ENCODE results near the gene ROGDI.
A peak's percentile ranks its signal among the peaks of the same experiment; 100 is the strongest.
"Not testable (repeated sequence)": the region's sequence is repeated elsewhere in the genome, so short reads cannot be mapped to it uniquely, and the experiment has no call there.

The ROGDI gene

DNA sequence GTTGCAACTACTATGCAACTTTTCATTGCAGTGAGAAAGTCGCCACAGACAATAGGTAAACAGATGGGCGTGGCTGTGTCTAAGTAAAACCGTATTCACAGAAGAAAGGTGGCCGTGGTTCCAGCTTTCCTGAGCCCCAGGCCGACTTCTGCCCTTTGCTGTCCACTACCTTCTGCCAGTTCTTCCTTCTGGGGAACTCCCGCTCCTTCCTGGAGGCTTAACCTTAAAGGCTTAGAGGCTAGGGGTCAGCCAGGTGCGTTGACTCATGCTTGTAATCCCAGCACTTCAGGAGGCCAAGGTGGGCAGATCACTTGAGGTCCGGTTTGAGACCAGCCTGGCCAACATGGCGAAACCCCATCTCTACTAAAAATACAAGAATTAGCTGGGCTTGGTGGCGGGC lies 12.2 kb downstream of the ROGDI start:
- DNase-seq (ENCODE audit: low read depth) = no peak

DNA sequence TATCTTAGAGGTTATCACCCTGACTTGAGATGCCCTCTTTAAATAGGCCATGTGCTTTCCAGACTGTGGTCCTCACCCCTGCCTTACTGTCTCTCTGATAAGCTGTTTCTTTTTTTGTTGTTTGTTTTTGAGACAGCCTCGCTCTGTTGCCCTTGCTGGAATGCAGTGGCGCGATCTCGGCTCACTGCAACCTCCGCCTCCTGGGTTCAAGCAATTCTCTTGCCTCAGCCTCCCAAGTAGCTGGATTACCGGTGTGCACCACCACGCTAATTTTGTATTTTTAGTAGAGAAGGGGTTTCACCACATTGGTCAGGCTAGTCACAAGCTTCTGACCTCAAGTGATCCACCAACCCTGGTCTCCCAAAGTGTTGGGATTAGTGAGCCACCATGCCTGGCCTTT lies 13.5 kb downstream of the ROGDI start:
- no peak for DNase-seq (ENCODE audit: low read depth)

DNA sequence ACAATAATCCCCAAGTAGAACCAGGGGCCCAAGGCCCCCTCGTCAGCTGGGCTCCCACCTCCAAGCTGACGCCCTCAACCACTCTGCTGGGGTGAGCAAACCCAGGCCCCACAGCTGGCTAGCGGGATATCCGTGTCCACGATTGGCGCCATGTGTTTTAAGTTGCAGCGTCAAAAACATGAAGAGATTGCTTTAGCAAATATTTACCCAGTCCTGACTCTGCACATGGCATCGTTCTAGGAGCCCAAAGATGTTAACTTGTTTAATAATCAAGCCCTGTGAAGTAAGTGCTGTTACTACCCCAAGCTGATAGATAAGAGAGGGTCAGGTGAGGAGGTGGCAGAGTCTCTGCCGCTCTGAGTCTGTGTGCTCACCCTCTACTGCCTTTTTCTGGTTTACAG lies 13.9 kb downstream of the ROGDI start:
- no peak for DNase-seq (ENCODE audit: low read depth)

DNA sequence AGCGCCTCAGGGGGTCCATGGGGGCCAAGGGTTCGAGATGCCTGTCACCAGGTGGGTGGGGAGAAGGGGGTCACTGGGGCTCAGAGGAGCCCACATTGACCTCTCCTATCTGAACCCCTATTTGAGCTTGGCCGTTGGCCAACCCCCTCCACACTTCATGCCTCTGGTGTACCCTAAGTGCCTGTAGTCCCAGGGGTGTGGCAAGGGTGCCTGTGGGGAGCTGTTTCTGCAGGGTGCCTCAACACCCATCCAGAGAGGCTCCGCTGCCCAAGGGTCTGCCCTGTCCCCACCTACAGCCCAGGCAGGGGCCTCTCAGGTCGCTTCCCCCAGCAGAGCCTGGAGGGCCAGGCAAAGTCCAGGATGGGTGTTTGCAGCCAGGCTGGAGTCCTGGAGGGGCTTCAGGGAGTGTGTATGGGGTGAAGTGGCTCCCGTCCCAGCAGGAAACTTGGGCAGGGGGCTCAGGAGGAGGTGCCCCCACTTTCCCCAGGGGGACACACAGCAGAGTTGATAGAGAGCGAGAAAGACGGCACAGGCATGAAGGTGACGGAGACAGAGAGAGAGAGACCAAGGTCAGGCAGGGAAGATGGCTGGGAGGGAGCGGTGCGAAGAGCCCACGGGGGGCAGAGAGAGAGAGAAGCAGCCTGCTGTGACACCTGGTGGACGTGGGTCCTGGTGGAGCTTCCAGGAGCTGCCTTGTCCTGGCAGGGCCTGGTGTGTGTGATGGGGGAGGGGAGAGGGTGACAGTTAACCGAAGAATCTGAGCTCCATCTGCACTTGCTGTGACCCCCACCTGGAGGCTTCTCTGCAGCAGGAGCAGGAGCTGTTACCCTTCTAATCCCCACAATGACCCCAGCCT lies 14.6 kb downstream of the ROGDI start, which contains the start of gene SEPTIN12:
SEPTIN12 (minus strand) TSS at position 719 of the 856 bp plus-strand sequence; CDS start at position 19, 700 bp downstream.
- no peak for DNase-seq (ENCODE audit: low read depth)

DNA sequence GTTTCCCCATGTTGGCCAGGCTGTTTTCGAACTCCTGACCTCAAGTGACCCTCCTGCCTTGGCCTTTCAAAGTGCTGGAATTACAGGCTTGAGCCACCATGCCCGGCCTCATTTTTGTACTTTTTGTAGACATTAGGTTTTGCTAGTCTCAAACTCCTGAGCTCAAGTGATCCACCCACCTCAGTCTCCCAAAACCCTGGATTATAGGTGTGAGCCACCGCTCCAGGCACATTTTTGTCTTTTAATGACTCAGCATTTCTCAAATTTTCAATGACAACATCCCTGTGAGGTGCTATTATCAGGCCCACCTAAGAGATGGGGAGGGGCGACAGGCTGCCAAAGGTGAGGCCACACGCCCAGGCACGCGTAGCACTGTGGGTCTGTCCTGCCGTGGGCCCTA lies 15.4 kb downstream of the ROGDI start:
- DNase-seq (ENCODE audit: low read depth) = no peak

DNA sequence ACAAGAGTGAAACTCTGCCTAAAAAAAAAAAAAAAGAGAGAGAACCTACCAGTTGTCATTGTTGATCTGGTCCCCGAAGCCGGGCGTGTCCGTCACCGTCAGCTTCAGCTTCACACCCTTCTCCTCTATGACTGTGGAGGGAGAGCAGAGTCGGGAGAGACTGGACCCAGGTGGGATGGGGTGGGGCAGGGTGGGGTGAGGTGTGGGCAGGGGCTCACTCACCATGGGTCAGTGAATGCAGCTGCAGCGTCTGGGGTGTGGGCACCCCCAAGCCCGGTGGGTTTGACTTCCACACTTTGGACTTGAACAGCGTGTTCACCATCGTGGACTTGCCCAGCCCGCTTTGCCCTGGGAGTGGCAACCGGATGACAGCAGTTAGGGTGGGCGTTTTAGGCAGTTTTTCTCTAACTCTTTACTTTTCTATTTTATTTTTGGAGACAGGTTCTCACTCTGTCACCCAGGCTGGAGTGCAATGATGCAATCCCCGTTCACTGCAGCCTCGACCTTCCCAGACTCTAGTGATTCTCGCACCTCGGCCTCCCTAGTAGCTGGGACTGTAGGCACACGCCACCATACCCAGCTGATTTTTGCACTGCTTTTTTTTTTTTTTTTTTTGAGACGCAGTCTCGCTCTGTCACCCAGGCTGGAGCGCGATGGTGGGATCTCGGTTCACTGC lies 16.5 kb downstream of the ROGDI start:
- DNase-seq (ENCODE audit: low read depth) = no peak

DNA sequence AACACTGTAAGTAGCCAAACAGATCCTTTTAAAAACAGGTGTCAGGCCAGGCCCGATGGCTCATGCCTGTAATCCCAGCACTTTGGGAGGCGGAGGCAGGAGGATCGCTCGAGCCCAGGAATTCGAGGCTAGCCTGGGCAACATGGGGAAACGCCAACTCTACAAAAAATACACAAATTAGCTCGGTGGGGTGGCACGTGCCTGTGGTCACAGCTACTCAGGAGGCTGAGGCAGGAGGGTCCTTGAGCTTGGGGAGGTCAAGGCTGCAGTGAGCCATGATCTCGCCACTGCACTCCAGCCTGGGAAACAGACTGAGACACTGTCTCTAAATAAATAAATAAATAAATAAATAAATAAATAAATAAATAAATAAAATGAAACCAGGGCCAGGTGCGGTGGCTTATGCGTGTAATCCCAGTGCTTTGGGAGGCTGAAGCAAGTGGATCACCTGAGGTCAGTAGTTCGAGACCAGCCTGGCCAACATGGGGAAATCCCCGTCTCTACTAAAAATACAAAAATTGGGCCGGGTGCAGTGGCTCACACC lies 17.9 kb downstream of the ROGDI start:
- DNase-seq (ENCODE audit: low read depth) = not testable (repeated sequence)

DNA sequence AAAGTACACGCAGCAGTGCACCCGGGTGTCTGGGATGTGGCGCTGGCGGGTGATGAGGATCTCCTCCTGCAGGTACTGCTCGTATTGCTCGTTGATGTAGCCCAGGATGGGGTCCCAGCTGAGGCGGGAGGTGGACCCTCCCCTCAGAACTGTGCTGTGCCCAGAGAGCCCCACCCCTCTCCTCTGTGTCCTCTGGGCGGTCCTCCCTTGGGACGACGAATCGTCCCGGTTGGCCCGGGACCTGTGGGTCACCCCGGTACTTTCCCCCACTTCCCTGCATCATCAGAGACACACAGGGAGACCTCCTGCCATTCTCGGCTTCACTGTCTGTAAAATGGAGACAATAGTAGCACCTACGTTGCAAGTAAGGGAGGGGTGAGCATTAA lies 18.5 kb downstream of the ROGDI start:
- DNase-seq (ENCODE audit: low read depth) = no peak

DNA sequence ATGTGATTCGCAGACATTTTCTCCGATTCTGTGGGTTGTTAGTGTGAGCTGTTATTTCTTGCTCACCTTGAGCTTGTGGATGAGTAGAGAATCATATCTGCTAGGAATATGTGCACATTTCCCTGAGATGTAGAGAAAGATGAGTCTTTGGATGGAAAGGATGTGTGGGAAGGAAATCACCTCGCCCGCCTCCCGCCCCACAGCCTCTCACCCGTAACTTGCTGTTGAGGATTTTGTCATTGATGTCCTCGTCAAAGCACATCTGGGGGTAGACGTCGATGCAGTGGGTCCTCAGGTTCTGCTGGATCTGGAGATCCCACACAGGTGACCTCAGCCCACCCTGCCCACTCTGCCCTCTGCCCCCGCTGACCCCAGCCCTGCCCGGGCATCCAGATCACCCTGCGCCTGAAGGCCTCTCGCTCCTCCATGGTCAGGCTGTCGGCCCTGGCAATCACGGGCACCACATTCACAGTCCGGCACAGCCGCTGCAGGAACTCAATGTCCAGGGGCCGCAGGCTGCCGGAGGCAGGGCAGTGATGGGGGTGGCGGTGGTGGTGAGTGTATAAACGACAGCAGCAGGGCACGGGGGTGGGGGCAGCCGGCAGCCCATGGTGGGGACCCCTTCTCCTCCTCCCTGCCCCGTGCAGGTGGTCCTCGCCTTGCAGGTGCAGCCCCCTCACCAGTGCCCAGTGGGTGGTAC lies 19.0 kb downstream of the ROGDI start:
- DNase-seq (ENCODE audit: low read depth) = no peak

DNA sequence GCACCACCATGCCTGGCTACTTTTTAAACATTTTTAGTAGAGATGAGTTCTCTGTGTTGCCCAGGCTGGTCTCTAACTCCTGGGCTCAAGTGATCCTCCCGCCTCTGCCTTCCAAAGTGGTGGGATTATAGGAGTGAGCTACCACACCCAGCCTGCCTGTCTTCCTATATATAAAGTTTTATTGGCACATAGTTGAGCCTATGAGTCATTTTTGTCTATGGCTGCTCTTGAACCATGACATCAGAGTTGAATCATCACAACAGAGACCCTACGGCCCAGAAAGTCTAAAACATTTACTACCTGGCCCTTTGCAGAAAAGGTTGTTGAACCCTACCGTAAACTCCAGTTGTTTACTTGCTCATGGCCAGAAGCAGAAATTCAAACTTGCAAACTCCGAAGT lies 22.2 kb downstream of the ROGDI start:
- DNase-seq (ENCODE audit: low read depth) = no peak

DNA sequence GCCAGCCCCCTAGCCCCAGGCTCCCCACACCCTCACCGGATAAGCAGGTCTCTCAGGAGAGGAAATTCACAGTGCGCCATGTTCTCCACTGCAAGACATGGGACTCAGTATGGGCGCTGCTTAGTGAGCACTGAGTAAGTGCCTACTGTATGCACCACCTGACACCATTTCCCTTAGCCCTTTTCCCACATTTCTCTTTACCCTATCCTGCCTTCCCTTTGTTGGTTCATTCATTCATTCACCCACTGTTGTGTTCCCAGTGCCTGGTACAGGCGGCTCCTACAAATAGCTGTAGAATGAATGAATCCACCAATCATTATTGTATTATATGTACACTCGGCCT lies 24.4 kb downstream of the ROGDI start:
- DNase-seq (ENCODE audit: low read depth) = no peak

DNA sequence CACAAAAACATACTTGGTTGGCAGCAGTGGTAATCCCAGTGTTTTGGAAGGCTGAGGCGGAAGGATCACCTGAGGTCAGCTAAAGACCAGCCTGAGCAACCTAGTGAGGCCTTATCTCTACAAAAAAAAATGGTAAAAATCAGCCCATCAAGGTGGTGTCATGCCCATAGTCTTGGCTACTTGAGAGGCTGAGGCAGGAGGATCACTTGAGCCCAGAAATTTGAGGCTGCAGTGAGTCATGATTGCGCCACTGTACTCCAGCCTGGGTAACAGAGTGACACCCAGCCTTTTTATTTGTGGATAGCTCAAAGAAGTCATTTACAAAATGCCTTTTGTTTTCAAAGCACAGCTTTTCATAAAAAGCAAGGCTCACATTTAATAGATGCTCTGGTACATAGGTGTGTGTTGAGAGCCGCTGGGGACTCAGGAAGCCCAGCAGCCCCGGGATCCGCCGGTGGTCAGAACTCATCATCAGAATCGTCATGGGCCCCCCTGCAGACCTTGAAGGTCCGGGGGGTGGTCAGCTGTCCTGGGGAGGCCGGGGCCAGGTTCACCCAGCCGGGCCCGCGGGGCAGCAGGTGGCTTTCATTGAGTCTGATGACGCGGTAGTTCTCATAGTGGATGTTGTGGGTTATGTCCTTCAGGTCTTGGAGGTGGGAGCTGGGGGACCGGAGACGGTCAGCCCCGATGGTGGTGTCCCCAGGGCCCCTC lies 24.9 kb downstream of the ROGDI start:
- DNase-seq (ENCODE audit: low read depth) = no peak

DNA sequence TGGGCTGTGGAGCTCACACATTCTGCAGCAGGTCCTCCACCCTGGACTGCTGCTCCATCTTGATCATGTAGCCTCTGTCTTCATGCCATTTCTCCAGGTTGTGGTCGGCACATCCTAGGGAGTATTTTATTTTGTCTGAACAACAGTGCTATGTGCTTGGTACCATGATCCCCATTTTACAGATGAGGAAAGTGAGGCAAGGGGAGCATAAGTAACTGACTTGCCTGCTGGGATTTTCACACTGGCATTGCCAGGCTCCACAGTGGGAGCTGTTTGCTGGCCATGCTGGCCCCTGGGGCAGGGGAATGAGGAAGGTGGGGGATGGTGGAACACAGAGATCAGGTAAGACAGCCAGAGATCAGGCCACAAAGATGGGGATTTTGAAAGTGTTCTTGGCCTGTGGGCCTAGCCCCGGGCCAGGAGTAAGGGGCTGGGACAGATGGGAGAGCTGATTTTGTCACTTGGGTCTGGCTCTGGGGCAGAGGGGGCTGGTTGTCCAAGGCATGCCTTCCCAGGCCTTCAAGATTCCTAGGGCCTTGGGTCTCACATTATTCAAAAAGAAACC lies 26.2 kb downstream of the ROGDI start:
- DNase-seq (ENCODE audit: low read depth) = no peak

DNA sequence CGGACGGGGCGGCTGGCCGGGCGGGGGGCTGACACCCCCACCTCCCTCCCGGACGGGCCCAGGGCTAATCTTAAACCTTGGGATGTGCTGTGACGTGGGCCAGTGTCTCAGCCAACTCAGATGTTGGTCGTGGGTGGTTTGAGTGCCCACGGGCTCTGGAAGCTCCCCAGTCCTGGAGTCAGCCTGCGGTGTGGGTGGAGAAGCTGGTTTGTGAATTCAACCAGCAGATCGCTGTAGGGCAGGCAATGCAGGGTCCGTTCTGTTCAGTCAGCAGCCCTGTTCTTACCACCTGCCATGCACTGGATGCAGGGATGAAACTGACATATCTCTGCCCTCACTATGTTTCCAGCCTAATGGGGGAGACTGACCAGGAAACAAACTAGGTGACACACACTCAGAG lies 27.4 kb downstream of the ROGDI start:
- DNase-seq (ENCODE audit: low read depth) = no peak

DNA sequence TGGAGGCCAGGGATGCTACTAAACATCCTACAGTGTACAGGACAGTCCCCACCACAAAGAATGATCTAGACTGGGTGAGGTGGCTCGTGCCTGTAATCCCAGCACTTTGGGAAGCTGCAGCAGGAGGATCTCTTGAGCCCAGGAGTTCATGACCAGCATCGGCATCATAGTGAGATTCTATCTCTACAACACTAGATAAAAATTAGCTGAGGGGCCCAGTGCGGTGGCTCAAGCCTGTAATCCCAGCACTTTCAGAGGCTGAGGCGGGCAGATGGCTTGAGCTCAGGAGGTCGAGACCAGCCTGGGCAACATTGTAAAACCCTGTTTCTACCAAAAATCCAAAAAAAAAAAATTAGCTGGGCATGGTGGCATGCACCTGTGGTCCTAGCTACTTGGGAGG lies 30.1 kb downstream of the ROGDI start:
- DNase-seq (ENCODE audit: low read depth) = no peak

DNA sequence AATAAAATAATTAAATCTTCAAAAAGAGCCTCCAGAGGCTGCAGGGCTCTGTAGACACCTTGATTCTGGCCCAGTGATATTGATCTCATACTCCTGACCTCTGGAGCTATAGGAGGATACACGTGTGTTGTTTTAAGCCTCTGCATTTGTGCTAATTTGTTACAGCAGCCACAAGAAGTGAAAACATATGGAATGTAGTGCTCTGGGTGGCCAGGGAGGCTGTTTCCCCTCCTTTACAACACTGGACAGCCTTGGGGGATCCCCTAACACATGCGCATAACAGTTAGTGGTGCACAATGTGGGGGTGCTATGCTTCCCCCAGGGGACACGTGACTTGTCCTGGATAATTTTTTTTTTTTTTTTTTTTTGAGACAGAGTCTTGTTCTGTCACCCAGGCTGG lies 30.8 kb downstream of the ROGDI start:
- no peak for DNase-seq (ENCODE audit: low read depth)

DNA sequence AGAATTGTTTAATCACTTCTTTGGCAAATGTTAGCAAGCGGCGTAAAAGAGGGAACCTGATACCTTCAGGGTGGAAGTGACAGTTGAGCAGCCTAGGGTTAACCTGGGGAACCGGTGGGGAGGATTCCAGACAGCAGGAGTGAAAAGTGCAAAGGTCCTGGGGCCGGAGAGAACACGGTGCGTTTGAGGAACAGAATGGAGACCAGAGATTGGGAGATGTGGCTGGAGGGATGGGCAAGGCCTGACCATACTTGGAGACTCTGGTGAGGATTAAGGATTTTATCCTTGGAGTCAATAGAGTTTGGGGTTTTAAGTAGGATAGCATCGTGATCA lies 33.2 kb downstream of the ROGDI start:
- no peak for DNase-seq (ENCODE audit: low read depth)

DNA sequence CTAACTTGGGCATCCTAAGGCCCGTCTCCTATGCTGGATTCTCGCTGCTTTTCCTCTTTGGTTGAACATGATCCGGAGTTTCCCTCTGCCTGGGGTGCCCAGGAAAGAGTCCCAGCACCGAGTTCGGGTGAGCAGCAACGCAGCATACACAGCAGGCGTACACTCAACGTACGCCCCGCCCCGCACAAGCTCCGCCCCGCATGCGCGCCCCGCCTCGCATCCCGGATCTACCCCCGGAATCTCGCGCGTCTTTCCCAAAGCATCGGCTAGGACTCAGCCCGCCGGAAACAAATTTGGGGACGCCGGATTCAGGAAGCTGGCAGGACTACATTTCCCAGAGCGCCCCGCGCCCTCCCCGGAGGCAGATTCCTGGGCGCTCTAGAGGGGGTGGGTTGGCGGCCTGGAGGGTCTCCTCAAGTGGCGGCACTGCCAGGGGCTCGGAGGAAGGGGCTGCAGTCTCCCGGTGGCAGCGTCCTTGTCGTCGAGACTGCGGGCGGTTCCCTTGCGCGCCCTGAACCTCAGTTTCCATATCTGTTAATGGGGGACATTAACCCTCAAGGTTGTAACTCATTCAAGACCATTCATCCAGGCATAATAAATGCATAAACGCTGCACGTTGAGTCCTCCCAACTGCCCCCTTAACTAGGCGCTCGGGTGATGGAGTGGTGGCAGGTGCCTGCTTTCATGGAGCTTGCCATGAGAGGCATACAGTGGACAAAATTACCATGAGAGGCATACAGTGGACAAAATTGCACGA lies 33.7 kb downstream of the ROGDI start:
- peak; percentile 66 for DNase-seq (ENCODE audit: low read depth)

DNA sequence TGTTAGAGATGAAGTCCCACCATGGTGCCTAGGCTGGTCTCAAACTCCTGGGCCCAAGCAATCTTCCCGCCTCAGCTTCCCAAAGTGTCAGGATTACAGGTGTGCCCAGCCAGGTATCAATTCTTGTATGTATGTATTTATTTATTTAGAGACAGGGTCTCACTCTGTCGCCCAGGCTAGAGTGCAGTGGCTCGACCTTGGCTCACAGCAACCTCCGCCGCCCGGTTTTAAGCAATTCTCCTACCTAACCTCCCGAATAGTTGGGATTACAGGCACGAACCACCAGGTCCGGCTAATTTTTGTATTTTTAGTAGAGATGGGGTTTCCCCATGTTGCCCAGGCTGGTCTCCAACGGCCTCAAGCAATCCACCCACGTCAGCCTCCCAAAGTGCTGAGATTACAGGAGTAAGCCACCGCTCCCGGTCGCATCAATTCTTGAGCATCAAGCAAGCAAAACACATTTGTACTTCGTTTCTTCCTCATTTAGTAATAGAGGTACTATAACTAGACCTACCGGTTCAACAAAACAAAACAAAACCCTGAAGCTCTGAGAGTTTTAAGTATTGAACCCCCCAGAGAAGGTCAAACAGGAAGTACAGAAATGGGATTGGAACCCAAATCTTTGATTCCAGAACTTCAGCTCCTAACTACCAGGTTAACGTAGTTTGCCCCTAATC lies 34.4 kb downstream of the ROGDI start:
- no peak for DNase-seq (ENCODE audit: low read depth)

DNA sequence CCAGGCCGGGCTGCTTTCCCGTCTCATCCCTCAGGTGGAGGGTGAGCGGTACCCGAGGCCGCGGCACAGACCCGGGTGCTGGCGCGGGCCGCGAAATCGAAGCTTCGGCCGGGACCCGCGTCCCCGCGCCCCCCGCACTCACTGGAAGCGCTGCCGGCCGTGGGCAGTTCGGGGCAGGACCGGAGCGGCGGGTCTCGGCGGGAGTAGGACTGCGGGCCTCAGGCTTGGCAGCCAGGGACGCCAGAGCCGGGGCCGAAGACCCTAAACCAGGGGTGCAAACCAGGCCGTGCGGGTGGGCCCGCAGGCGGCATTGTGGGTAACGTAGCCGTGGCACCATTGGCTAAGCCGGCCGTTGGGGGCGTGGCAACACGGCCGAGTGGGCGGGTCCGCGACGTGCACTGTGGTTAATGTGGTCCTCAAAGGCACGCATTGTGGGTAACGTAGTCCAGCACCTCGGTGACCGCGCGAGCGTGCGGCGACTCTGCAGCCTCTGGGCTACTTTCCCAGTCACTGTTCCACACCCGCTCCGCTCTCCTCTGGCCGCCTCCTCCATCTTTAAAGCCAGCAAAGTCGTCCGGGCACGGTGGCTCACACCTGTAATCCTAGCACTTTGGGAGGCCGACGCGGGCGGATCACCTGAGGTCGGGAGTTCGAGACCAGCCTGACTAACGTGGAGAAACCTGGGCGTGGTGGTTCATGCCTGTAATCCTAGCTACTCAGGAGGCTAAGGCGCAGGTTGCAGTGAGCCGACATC lies 35.4 kb downstream of the ROGDI start, which contains the start of gene ZNF500:
ZNF500 (minus strand) TSS at position 288 of the 754 bp plus-strand sequence. CDS start 1,184 bp downstream, outside the sequence.
- DNase-seq (ENCODE audit: low read depth) = peak; percentile 74

All from HS-5 (cell line).